DND-41 (cell line): Measurements from ENCODE around the gene HNF1B.

ENCODE experiments used
- CTCF ChIP-seq: IDR thresholded peaks from 2 replicates; pipeline ENCODE4 v1.5.1; 2012; ENCODE audit warnings: borderline replicate concordance, low read length, moderate library complexity, mild to moderate bottlenecking; ENCODE audit not compliant: poor library complexity, severe bottlenecking; ENCODE audit errors: extremely low read depth
- EZH2 ChIP-seq: IDR thresholded peaks from 3 replicates; pipeline ENCODE4 v1.6.1; 2012; ENCODE audit warnings: borderline replicate concordance, low read depth, mild to moderate bottlenecking, moderate library complexity, low read length, inconsistent platforms; ENCODE audit not compliant: severe bottlenecking

DNA sequence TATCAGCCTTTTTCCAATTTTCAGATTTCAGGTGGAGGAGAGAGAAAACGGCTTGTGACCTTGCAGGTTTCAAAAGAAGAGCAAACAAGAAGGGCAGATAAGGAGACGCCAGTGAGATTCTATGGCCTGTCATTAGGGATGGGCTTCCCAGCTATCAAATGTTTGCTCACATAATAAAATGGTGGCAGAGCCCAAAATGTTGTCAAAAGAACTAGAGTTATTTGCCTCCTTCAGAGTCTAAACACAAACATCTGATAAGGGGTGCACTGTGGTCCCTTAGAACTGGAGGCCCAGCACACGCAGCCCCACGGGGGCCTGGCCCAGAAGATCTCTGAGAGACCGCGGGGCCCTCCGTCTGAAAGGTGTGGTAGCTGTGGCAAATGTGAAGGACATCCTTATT lies 55.5 kb downstream of the HNF1B start:
- TF ChIP-seq CTCF: no peak
- no peak for TF ChIP-seq EZH2
